GM18519 (cell line): ENCODE data around the gene ZDHHC1.
"Not testable (repeated sequence)": the region's sequence is repeated elsewhere in the genome, so short reads cannot be mapped to it uniquely, and the experiment has no call there.

Experiments
- ATAC-seq: cut with Tn5 transposase; IDR thresholded peaks from one replicate; pipeline ENCODE4 v1.9.1; 2021; ENCODE audit warnings: mild to moderate bottlenecking, moderate library complexity; ENCODE audit not compliant: unreplicated experiment, low FRiP score

The ZDHHC1 gene

DNA sequence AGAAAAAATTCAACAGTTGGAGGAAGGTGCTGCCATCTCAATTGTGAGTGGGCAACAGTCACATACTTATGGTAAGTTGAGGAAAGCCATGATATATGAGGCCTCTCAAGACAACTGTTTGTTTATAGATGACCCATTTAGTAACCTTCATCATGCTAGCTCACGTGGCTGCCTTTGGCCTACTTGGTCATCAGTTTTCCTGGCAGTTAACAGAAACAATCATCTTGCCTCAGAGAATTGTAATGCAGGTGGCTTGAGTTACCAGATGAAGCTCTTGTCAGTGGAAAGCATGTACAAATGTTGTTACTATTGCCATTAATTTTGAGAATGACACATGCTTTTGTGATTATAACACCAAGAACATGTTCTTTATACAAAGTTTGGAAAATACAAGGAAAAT is 37.6 kb downstream of the ZDHHC1 start:
- no peak for ATAC-seq

GRCh38 chr16:67376012-67376411 is 40.3 kb downstream of the ZDHHC1 start:
- not testable (repeated sequence) for ATAC-seq

DNA sequence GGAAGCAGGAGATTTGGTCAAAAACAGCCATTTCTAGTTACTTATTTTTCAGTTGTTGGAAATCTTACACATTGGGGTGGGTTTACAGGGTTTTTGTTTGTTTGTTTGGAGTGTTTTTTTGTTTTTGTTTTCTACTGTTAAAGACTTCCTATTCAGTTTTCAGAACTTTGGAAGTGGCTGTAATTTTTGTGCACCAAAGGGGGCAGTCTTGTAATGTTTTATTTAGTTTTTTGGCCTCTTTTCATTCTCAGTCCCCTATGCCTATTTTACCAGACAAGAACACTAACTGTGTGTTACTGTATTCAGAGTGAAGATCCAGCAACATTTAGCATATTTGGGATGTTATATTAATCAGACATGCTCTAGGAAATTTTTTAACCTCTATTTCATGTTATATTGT is 43.6 kb downstream of the ZDHHC1 start:
- ATAC-seq = no peak

DNA sequence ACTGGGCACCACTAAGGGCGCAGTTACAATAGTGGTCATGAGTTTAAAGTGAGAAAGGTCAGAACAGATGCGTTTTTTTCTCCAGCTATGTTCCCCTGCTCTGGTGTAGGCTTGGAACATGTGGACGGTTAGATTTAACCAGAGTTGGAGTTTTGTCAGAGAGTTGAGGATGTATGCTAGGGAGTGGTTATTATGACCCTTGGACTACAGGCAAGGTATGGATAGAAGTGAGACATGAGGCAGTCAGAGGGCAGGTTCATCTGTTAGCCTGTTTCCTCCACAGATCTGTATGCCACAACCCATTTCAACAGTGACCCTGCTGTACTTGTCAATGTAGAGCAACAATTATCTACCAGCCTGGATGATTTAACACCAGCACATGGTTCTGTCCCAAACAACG is 45.6 kb downstream of the ZDHHC1 start:
- no peak for ATAC-seq

GRCh38 chr16:67364600-67365235 is 51.6 kb downstream of the ZDHHC1 start:
- ATAC-seq = no peak

DNA sequence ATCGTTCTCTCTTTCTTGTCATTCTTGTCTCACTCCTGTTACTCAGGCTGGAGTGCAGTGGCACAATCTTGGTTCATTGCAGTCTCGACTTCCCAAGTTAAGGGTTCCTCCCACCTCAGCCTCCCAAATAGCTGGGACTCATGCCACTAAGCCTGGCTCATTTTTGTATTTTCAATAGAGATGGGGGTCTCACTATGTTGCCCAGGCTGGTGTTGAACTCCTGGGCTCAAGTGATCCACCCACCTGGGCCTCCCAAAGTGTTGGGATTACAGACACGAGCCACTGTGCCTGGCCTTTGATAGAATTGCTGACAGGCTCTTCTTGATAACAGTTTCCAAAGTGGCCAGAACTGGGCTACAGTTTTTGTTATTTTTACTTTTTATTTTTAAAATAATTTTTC is 55.2 kb downstream of the ZDHHC1 start:
- no peak for ATAC-seq

DNA sequence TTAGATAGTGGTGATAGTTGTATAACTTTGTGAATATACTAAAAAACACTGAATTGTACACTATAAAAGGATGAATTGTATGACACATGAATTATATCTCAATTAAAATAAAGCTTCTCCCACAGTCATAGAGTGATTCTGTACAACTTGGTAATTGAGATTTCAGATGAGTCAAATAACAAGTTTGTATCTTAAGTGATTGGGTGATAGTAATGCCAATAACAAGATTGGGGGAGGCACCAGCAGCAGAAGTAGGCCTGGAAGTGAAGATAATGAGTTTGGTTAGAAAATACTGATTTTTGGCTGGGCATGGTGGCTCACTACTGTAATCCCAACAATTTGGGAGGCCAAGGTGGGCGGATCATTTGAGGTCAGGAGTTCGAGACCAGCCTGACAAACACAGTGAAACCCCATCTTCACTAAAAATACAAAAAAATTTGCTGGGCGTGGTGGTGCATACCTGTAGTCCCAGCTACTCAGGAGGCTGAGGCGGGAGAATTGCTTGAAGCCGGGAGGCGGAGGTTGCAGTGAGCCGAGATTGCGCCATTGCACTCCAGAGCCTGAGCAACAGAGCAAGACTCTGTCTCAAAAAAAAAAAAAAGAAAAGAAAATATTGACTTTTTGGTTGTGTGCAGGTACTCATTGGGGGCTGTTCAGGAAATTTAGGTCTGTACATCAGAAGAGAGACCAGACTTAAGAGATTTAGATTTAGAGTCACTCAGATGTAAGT is 56.6 kb downstream of the ZDHHC1 start:
- not testable (repeated sequence) for ATAC-seq

DNA sequence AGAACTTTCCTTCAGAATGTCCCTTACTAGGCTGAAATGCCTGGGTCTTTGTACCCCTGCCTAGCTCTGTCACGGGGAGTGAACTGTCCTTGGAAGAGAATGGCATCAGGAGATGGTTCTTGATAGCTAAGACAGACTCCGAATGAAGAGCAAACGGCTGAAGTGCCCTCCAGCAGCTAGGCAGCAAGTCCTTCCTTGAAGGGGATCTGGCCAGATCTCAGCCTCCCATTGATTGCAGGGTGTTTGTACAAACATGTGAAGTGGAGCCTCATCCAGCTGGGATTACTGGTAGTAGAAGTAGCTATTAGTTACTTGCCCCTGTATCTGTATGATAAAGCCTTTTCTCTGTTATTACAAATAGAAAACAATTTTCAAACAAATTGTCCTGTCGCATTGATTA is 58.7 kb downstream of the ZDHHC1 start:
- ATAC-seq = no peak

DNA sequence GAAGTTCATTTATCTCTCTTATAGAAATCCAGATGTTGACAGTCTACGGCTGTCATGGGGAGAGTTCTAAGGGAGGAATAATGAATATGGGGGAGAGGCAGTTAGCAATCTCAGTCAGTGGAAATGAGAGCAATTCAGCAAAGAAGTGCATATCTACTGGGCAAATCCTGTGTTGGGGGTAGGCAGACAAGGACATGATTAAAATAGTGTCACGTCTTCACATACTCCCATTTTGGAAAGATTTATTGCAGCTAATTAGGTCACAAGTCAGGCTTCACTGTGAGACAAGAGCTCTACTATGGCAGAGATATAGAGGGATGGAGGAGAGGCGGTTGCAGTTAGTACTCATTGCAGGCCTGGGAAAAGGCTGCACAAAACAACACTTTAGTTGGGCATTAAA is 59.9 kb downstream of the ZDHHC1 start:
- ATAC-seq = no peak

DNA sequence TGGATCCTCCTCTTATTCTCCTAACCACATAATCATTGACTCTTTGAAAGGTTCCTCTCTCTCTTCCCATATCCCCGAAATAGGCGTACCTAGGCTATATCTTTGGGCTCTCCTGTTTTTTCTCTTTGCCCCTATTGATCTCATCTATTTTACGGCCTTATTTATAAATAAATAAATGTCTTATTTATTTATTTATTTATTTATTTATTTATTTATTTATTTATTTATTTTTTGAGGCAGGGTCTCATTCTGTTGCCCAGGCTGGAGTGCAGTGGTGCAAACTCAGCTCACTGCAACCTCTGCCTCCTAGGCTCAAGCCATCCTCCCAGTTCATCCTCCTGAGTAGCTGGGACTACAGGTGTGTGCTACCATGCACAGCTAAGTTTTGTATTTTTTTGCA is 63.8 kb downstream of the ZDHHC1 start:
- ATAC-seq = not testable (repeated sequence)

DNA sequence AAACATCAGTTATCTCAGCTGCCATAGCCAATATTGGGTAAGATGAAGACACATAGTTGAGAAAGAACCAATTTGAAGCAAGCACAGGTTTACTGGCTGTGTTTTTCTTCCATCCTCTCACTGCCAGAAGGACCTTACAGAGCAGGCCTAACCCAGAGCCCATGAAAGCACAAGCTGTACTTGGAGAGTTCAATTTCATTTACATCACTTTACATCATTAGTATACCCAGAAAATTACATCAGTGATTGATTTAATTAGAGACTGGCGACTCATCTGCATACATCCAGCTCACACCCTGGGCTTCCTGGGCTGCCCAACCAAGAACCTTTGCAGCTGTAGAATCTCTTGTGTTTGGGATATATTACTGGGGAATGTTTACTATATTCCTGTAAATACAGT is 66.0 kb downstream of the ZDHHC1 start:
- ATAC-seq = no peak

DNA sequence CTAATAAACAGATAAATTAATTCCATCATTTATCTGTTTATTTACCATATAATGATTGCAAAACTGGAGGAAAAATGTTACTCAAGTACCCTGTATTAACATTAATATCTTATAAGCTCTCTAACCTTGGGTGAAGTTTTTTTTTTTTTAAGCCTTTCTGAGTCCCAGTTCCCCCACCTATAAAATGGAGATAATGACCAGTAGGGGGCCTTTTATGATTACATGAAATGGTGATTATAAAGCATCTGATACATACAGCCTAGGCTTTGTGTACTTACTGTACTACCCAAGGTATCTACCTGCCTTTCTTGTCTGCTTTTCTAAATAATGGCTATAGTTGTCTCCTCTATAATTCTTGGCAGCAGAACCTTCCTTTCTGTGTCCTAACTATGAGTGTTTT is 67.1 kb downstream of the ZDHHC1 start:
- no peak for ATAC-seq

DNA sequence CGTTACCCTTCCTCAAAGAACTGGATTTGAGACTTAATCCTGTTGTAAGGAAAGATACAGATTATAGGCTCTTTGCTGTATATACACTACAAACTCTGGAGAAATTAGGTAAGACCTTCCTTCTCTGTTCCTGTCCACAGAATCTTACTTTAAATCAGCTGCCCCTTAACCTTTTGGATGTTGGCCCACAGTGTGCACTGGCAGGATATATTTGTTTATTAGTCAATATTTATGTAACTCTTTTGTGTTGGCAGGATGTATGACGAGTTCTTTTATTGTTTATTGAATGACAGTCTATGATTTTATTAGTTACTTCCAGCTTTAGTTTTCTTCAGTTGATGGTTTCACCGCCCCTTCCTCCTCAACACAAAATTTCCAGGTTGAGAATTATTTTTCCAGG is 69.9 kb downstream of the ZDHHC1 start:
- no peak for ATAC-seq

DNA sequence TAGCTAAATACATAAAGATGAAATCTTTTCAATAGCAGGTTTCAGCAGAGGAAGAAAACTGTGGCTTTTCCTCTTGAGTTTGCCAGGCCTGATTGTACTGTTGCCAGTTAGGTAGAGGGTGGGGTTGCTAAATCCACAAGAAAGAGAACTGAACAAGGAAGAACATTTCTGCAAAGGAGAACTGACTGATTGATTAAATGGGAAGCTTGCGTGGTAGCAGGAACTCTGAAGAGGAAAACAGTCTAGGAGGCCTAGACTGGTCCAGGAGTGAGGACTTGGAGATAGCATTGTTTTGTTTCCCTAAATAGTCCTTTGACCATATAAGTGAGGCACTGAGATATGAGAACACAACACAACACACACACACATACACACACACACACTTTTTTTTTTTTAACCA is 70.9 kb downstream of the ZDHHC1 start:
- ATAC-seq = no peak
